CD14-positive monocyte (primary cell): ENCODE measurements around the gene HOXB3. TPM values are rescaled to one million over a fixed set of nuclear protein-coding genes. Genes with fewer than 3 reads are reported as not detected.

ENCODE experiments used
- DNase-seq, 3 donors: peaks; one replicate each; pipeline ENCODE4 v3.0.0-alpha.2; 2011 to 2022
- H2AFZ ChIP-seq: 2 replicates; pipeline ENCODE4 v1.6.0; 2012; ENCODE audit warnings: mild to moderate bottlenecking, low read depth, low read length, inconsistent platforms; ENCODE audit not compliant: insufficient read depth, poor library complexity, severe bottlenecking
- H3K27ac ChIP-seq, 2 donors: 1 replicate in 1 of 2; 2 replicates in 1 of 2; pipeline ENCODE4 v1.5.1; 2012 to 2013; ENCODE audit warnings: low read length in 2 of 2, control low read depth in 1 of 2, inconsistent platforms in 1 of 2, low read depth in 1 of 2, mild to moderate bottlenecking in 1 of 2
- H3K27me3 ChIP-seq, 2 donors: one replicate each; pipeline versions ENCODE4 v1.6.0 to v1.6.1; 2011 to 2013; ENCODE audit warnings: low read length in 2 of 2; ENCODE audit not compliant: control insufficient read depth in 2 of 2, insufficient read depth in 2 of 2
- H3K36me3 ChIP-seq, 2 donors: replicated peaks in 1 of 2; 1 replicate in 1 of 2; 2 replicates in 1 of 2; pipeline versions ENCODE4 v1.5.1 to v1.6.1; 2012 to 2013; ENCODE audit warnings: low read length in 2 of 2, control low read depth in 1 of 2, inconsistent platforms in 1 of 2, mild to moderate bottlenecking in 1 of 2; ENCODE audit not compliant: insufficient read depth in 2 of 2, control insufficient read depth in 1 of 2
- H3K4me1 ChIP-seq, 2 donors: 1 replicate in 1 of 2; 2 replicates in 1 of 2; pipeline versions ENCODE4 v1.5.1 to v1.6.1; 2012 to 2013; ENCODE audit warnings: low read length in 2 of 2, control low read depth in 1 of 2, inconsistent platforms in 1 of 2, mild to moderate bottlenecking in 1 of 2, moderate library complexity in 1 of 2; ENCODE audit not compliant: insufficient read depth in 2 of 2, control insufficient read depth in 1 of 2
- H3K4me2 ChIP-seq: replicated peaks from 2 replicates; pipeline ENCODE3; 2012; ENCODE audit warnings: low read length, moderate library complexity, mild to moderate bottlenecking; ENCODE audit not compliant: poor library complexity, severe bottlenecking; ENCODE audit errors: extremely low read depth
- H3K4me3 ChIP-seq, 3 experiments: fragments of 200-600 bp in 1 of 3; sonication (generic) in 1 of 3; replicated peaks in 1 of 3; 1 replicate in 2 of 3; 2 replicates in 1 of 3; pipeline ENCODE4 v1.5.1; 2011 to 2013; ENCODE audit warnings: low read length in 3 of 3, mild to moderate bottlenecking in 3 of 3, control low read depth in 2 of 3, low read depth in 2 of 3, inconsistent platforms in 1 of 3, moderate library complexity in 1 of 3
- H3K79me2 ChIP-seq: 2 replicates; pipeline ENCODE4 v1.6.0; 2012; ENCODE audit warnings: mild to moderate bottlenecking, control low read depth, inconsistent platforms, low read length, moderate library complexity; ENCODE audit not compliant: insufficient read depth
- H3K9ac ChIP-seq: 2 replicates; pipeline ENCODE4 v1.6.0; 2017; ENCODE audit warnings: low read length, mild to moderate bottlenecking; ENCODE audit not compliant: insufficient read depth, poor library complexity, severe bottlenecking
- H3K9me3 ChIP-seq, 2 donors: replicated peaks in 1 of 2; 1 replicate in 1 of 2; 2 replicates in 1 of 2; pipeline versions ENCODE4 v1.5.1 to v1.6.1; 2012 to 2013; ENCODE audit warnings: low read length in 2 of 2, control low read depth in 1 of 2; ENCODE audit not compliant: control insufficient read depth in 1 of 2, insufficient read depth in 1 of 2
- H4K20me1 ChIP-seq: 2 replicates; pipeline ENCODE4 v1.6.0; 2012; ENCODE audit warnings: mild to moderate bottlenecking, low read length, control low read depth, moderate library complexity; ENCODE audit not compliant: insufficient read depth
- H3K27ac Mint-ChIP-seq, 7 donors: one replicate each; pipeline ENCODE4 v1.8.0; 2020; ENCODE audit warnings: mild to moderate bottlenecking in 7 of 7, mixed read lengths in 7 of 7, moderate library complexity in 6 of 7, inconsistent platforms in 2 of 7
- H3K27me3 Mint-ChIP-seq, 3 donors: one replicate each; pipeline ENCODE4 v1.8.0; 2021 to 2022; ENCODE audit warnings: low read depth in 3 of 3, mild to moderate bottlenecking in 3 of 3, mixed read lengths in 3 of 3, moderate library complexity in 3 of 3, inconsistent platforms in 1 of 3
- H3K36me3 Mint-ChIP-seq, 2 donors: one replicate each; pipeline ENCODE4 v1.8.0; 2020; ENCODE audit warnings: mixed read lengths in 2 of 2, inconsistent platforms in 1 of 2, mild to moderate bottlenecking in 1 of 2
- H3K4me1 Mint-ChIP-seq: one replicate; pipeline ENCODE4 v1.8.0; 2020; ENCODE audit warnings: mild to moderate bottlenecking, mixed read lengths
- H3K4me3 Mint-ChIP-seq, 2 donors: one replicate each; pipeline ENCODE4 v1.8.0; 2020; ENCODE audit warnings: mild to moderate bottlenecking in 2 of 2, mixed read lengths in 2 of 2, moderate library complexity in 1 of 2
- H3K9me3 Mint-ChIP-seq, 7 donors: one replicate each; pipeline ENCODE4 v1.8.0; 2020 to 2022; ENCODE audit warnings: mixed read lengths in 7 of 7, mild to moderate bottlenecking in 6 of 7, moderate library complexity in 6 of 7, inconsistent platforms in 2 of 7
- CTCF ChIP-seq: fragments of 200-600 bp; IDR thresholded peaks from one replicate; pipeline ENCODE4 v1.8.0; 2022; ENCODE audit warnings: antibody characterized with exemption, mild to moderate bottlenecking
- WGBS: methylation state at CpG from one replicate; pipeline ENCODE4 v1.1.5; 2013; ENCODE audit warnings: missing lambda C conversion rate; ENCODE audit not compliant: insufficient coverage; 5-methylcytosine and 5-hydroxymethylcytosine counted together
- intact Hi-C, 2 donors: fragments of 100-400 bp; cut with micrococcal nuclease; formaldehyde crosslinking; loops; one replicate each; pipeline versions ENCODE4 v1.15.0 to v1.15.1; 2023
- polyA plus RNA-seq, 3 donors: library from polyadenylated mRNA; depleted of rRNA in 1 of 3; unstranded in 2 of 3; stranded (reverse) in 1 of 3; fragments of 300-500 nt in 2 of 3; fragments of >200 nt in 1 of 3; fragmentation: Illumina TruSeq in 2 of 3; gene quantifications; 1 replicate in 2 of 3; 2 replicates in 1 of 3; pipeline ENCODE4 v1.2.3, GENCODE V29; 2012 to 2021

HOXB3 gene
- polyA plus RNA-seq, 3 donors: 0.56 TPM; not detected in 2

- WGBS: no CpG with 5 or more reads among the region's 19 CpGs
- no peak for TF ChIP-seq CTCF
- Histone ChIP-seq H3K27ac (no peak overlapping the region), H2AFZ (no peak overlapping the region), H3K36me3 (no peaks in the 10 kb centered on the region), H3K9me3 (no peaks in the 10 kb centered on the region), H3K9ac (no peak overlapping the region), H3K4me3 (no peak overlapping the region), H3K4me2 (no peak overlapping the region), H3K4me1 (peaks cover 13 to 23% of the 10 kb centered on the region in 2 donors), H3K79me2 (no peaks in the 10 kb centered on the region), H4K20me1 (no peaks in the 10 kb centered on the region), H3K27me3 (peaks cover 16 to 48% of the 10 kb centered on the region in 2 donors)
- Mint-ChIP-seq H3K36me3 (peaks cover 2 to 3% of the 10 kb centered on the region in 2 donors), H3K27ac (no peak overlapping the region), H3K4me3 (no peak overlapping the region), H3K4me1 (peaks cover 33% of the 10 kb centered on the region), H3K9me3 (peaks cover 0 to 9% (median 0%) of the 10 kb centered on the region in 7 donors), H3K27me3 (peaks cover 55 to 57% (median 56%) of the 10 kb centered on the region in 3 donors)
- intact Hi-C loops: no loop called here
- no peak for DNase-seq
Observed at GRCh38 chr17:48551214-48551555, 38.9 kb downstream of the HOXB3 start.

GRCh38 chr17:48550502-48551213 is 39.4 kb downstream of the HOXB3 start:
- H3K9ac ChIP-seq: no peak overlapping the region
- no peaks in the 10 kb centered on the region for H3K36me3 ChIP-seq
- peaks cover 11 to 19% of the 10 kb centered on the region in 2 donors for H3K4me1 ChIP-seq
- Mint-ChIP-seq H3K4me1 (peaks cover 31% of the 10 kb centered on the region), H3K36me3 (peaks cover 2 to 3% of the 10 kb centered on the region in 2 donors), H3K27me3 (peaks cover 55 to 57% (median 56%) of the 10 kb centered on the region in 3 donors), H3K27ac (no peak overlapping the region), H3K9me3 (peaks cover 0 to 5% (median 0%) of the 10 kb centered on the region in 7 donors), H3K4me3 (no peak overlapping the region)
- H3K27ac ChIP-seq: no peak overlapping the region
- H3K79me2 ChIP-seq: no peaks in the 10 kb centered on the region
- no peaks in the 10 kb centered on the region for H4K20me1 ChIP-seq
- no peak overlapping the region for H2AFZ ChIP-seq
- intact Hi-C loops: no loop called here
- no peak overlapping the region for H3K4me2 ChIP-seq
- no peak overlapping the region for H3K4me3 ChIP-seq
- DNase-seq: no peak
- no peaks in the 10 kb centered on the region for H3K9me3 ChIP-seq
- peaks cover 13 to 48% of the 10 kb centered on the region in 2 donors for H3K27me3 ChIP-seq
- no peak for TF ChIP-seq CTCF
- 96% methylated on average over 46 of the region's 70 CpGs for WGBS
